GM18517 (cell line): ENCODE data around the gene EPHA1.

Experiments used
- ATAC-seq: cut with Tn5 transposase; IDR thresholded peaks from one replicate; pipeline ENCODE4 v1.9.1; 2021; ENCODE audit warnings: mild to moderate bottlenecking, moderate library complexity; ENCODE audit not compliant: unreplicated experiment

Gene EPHA1

GRCh38 chr7:143352531-143353002 is 56.1 kb downstream of the EPHA1 start:
- ATAC-seq, result no peak

- ATAC-seq, result no peak
These were observed 57.1 kb downstream of the EPHA1 start for GRCh38 chr7:143351574-143351973.

- ATAC-seq, result no peak
These were observed 57.6 kb downstream of the EPHA1 start for GRCh38 chr7:143351060-143351459.

- no peak for ATAC-seq
These were observed 60.7 kb downstream of the EPHA1 start for GRCh38 chr7:143347950-143348349.

GRCh38 chr7:143346018-143346417 is 62.6 kb downstream of the EPHA1 start:
- ATAC-seq, result no peak

- no peak for ATAC-seq
These were observed 63.2 kb downstream of the EPHA1 start for GRCh38 chr7:143345428-143345900.

GRCh38 chr7:143343596-143343995 is 65.1 kb downstream of the EPHA1 start:
- no peak for ATAC-seq

GRCh38 chr7:143341842-143342241 is 66.8 kb downstream of the EPHA1 start:
- ATAC-seq, result no peak
